GM23338 (cell line): ENCODE data around the gene NCKAP5. TPM values are rescaled to one million over a fixed set of nuclear protein-coding genes. Genes with fewer than 3 reads are reported as not detected.

Experiments
- ATAC-seq: fragments of 200-7000 bp; cut with Tn5 transposase; 3 replicates; pipeline ENCODE4 v1.9.1; 2020
- DNase-seq: peaks from one replicate; pipeline ENCODE4 v3.0.0-alpha.2; 2015; ENCODE audit warnings: low spot score
- H2AFZ ChIP-seq: fragments of 200-600 bp; sonication (generic); 2 replicates; pipeline ENCODE4 v1.8.0; 2016; ENCODE audit warnings: antibody characterized with exemption, mild to moderate bottlenecking, moderate library complexity
- H3F3A ChIP-seq: fragments of 200-600 bp; sonication (generic); replicated peaks from 2 replicates; pipeline ENCODE4 v1.8.0; 2017; ENCODE audit warnings: antibody characterized with exemption, mixed run types, low read depth
- H3K27ac ChIP-seq: fragments of 200-600 bp; sonication (generic); 2 replicates; pipeline ENCODE4 v1.6.1; 2016; ENCODE audit warnings: low read depth
- H3K27me3 ChIP-seq: fragments of 200-600 bp; sonication (generic); 2 replicates; pipeline ENCODE4 v1.8.0; 2016; ENCODE audit warnings: mild to moderate bottlenecking, mixed run types, moderate library complexity; ENCODE audit not compliant: insufficient read depth
- H3K36me3 ChIP-seq: fragments of 200-600 bp; sonication (generic); 2 replicates; pipeline ENCODE4 v1.8.0; 2016; ENCODE audit warnings: mild to moderate bottlenecking; ENCODE audit not compliant: insufficient read depth
- H3K4me1 ChIP-seq: fragments of 200-600 bp; sonication (generic); 2 replicates; pipeline ENCODE4 v1.8.0; 2016; ENCODE audit warnings: mild to moderate bottlenecking, moderate library complexity; ENCODE audit not compliant: insufficient read depth
- H3K4me2 ChIP-seq: fragments of 200-600 bp; sonication (generic); 2 replicates; pipeline ENCODE4 v1.7.1; 2017; ENCODE audit warnings: mixed run types
- H3K4me3 ChIP-seq: fragments of 200-600 bp; sonication (generic); 2 replicates; pipeline ENCODE4 v1.6.1; 2016; ENCODE audit warnings: mixed run types
- H3K79me2 ChIP-seq: fragments of 200-600 bp; sonication (generic); replicated peaks from 2 replicates; pipeline ENCODE4 v1.8.0; 2017; ENCODE audit warnings: mild to moderate bottlenecking; ENCODE audit not compliant: insufficient read depth
- H3K9me2 ChIP-seq: fragments of 200-600 bp; sonication (generic); 2 replicates; pipeline ENCODE4 v1.8.0; 2017; ENCODE audit not compliant: insufficient read depth
- H4K20me1 ChIP-seq: fragments of 200-600 bp; sonication (generic); replicated peaks from 2 replicates; pipeline ENCODE4 v1.8.0; 2017; ENCODE audit warnings: mild to moderate bottlenecking; ENCODE audit not compliant: insufficient read depth
- H3K27ac Mint-ChIP-seq: 2 replicates; pipeline ENCODE4 v1.8.0; 2020; ENCODE audit warnings: inconsistent platforms, mild to moderate bottlenecking, moderate library complexity, mixed read lengths
- H3K27me3 Mint-ChIP-seq: 3 replicates; pipeline ENCODE4 v1.8.0; 2022; ENCODE audit warnings: low read depth, mild to moderate bottlenecking, moderate library complexity, mixed read lengths, inconsistent platforms; ENCODE audit not compliant: insufficient read depth, poor library complexity
- H3K36me3 Mint-ChIP-seq: 3 replicates; pipeline ENCODE4 v1.8.0; 2021; ENCODE audit warnings: low read depth, mild to moderate bottlenecking, inconsistent platforms, moderate library complexity, mixed read lengths
- H3K4me1 Mint-ChIP-seq: 3 replicates; pipeline ENCODE4 v1.8.0; 2020; ENCODE audit warnings: mild to moderate bottlenecking, inconsistent platforms, mixed read lengths
- H3K4me3 Mint-ChIP-seq: 3 replicates; pipeline ENCODE4 v1.8.0; 2021; ENCODE audit warnings: moderate library complexity, mild to moderate bottlenecking, inconsistent platforms, mixed read lengths
- H3K9me3 Mint-ChIP-seq: 3 replicates; pipeline ENCODE4 v1.8.0; 2020; ENCODE audit warnings: moderate library complexity, mild to moderate bottlenecking, inconsistent platforms, mixed read lengths
- CREB1 ChIP-seq: fragments of 250-450 bp; sonication (Bioruptor Pico); IDR thresholded peaks from 2 replicates; pipeline ENCODE4 v1.5.0; 2020; ENCODE audit warnings: low read depth, mild to moderate bottlenecking, moderate library complexity
- ETS1 ChIP-seq: IDR thresholded peaks from 2 replicates; pipeline ENCODE4 v1.6.1; 2016; ENCODE audit warnings: antibody characterized with exemption
- EZH2 ChIP-seq: fragments of 200-600 bp; sonication (generic); IDR thresholded peaks from one replicate; pipeline ENCODE4 v1.8.0; 2017; ENCODE audit warnings: antibody characterized with exemption, mild to moderate bottlenecking, low read depth; ENCODE audit not compliant: unreplicated experiment
- EZH2phosphoT487 ChIP-seq: fragments of 200-600 bp; sonication (generic); IDR thresholded peaks from one replicate; pipeline ENCODE4 v1.8.1; 2018; ENCODE audit warnings: antibody characterized with exemption; ENCODE audit not compliant: unreplicated experiment
- JUNB ChIP-seq: IDR thresholded peaks from one replicate; pipeline ENCODE4 v1.6.1; 2016; ENCODE audit warnings: antibody characterized with exemption; ENCODE audit not compliant: unreplicated experiment
- NANOG ChIP-seq: IDR thresholded peaks from 2 replicates; pipeline ENCODE4 v1.6.1; 2016; ENCODE audit warnings: antibody characterized with exemption, borderline replicate concordance
- POLR2AphosphoS5 ChIP-seq: IDR thresholded peaks from 2 replicates; pipeline ENCODE4 v1.6.1; 2016; ENCODE audit warnings: antibody characterized with exemption, low read depth
- REST ChIP-seq: IDR thresholded peaks from one replicate; pipeline ENCODE4 v1.6.1; 2018; ENCODE audit warnings: antibody characterized with exemption; ENCODE audit not compliant: unreplicated experiment
- ZNF114 ChIP-seq: fragments of 250-450 bp; sonication (Bioruptor Pico); IDR thresholded peaks from 2 replicates; pipeline ENCODE4 v1.5.0; 2020; ENCODE audit warnings: mild to moderate bottlenecking, moderate library complexity
- ZNF331 ChIP-seq: fragments of 250-450 bp; sonication (Bioruptor Pico); IDR thresholded peaks from 2 replicates; pipeline ENCODE4 v1.5.0; 2020; ENCODE audit warnings: low read depth, mild to moderate bottlenecking, moderate library complexity
- ZNF462 ChIP-seq: fragments of 250-450 bp; sonication (Bioruptor Pico); IDR thresholded peaks from 2 replicates; pipeline ENCODE4 v1.5.0; 2020; ENCODE audit warnings: mild to moderate bottlenecking, moderate library complexity
- polyA plus RNA-seq: library from polyadenylated mRNA; unstranded; fragments of >200 nt; fragmentation: Nextera tagmentation; extraction: Ambion mirVana; gene quantifications from 2 replicates; pipeline ENCODE4 v1.2.1, GENCODE V29; 2016
- total RNA-seq: library from RNA; depleted of rRNA; stranded (reverse); fragments of >200 nt; shearing (Covaris generic); gene quantifications from 2 replicates; pipeline ENCODE4 v1.2.3, GENCODE V29; 2014

Gene NCKAP5
- total and polyA plus RNA-seq, 2 experiments from 2014 or later: 0.34 to 0.73 TPM

- TF ChIP-seq ZNF462 (CRISPR knock-in tag): no peak
- TF ChIP-seq EZH2: no peak
- no peak for TF ChIP-seq JUNB
- TF ChIP-seq ZNF331: no peak
- no peak for TF ChIP-seq REST
Measured at GRCh38 chr2:132720393-132720792, 847.9 kb downstream of the NCKAP5 start (continued).

GRCh38 chr2:132719480-132719879 is 848.8 kb downstream of the NCKAP5 start:
- Histone ChIP-seq H3K36me3 (no peaks in the 10 kb centered on the region), H3K4me3 (no peak overlapping the region), H4K20me1 (no peaks in the 10 kb centered on the region), H3K27me3 (no peaks in the 10 kb centered on the region), H3K9me2 (0 out of 2 replicates have a peak, but pooled peaks cover 3% of the 10 kb centered on the region), H3K79me2 (no peaks in the 10 kb centered on the region), H3K27ac (no peak overlapping the region), H3K4me1 (no peaks in the 10 kb centered on the region), H3F3A (no peaks in the 10 kb centered on the region), H2AFZ (no peak overlapping the region), H3K4me2 (no peak overlapping the region)
- H3K9me3 Mint-ChIP-seq: no peaks in the 10 kb centered on the region; the same call in 2 of the 3 replicates
- ATAC-seq (no peak), DNase-seq (no peak)
- no peak overlapping the region for H3K27ac Mint-ChIP-seq
- no peaks in the 10 kb centered on the region; the same call in 2 of the 3 replicates for H3K36me3 Mint-ChIP-seq
- H3K27me3 Mint-ChIP-seq: no peaks in the 10 kb centered on the region
- H3K4me3 Mint-ChIP-seq: no peak overlapping the region
- no peaks in the 10 kb centered on the region; the same call in 2 of the 3 replicates for H3K4me1 Mint-ChIP-seq
- TF ChIP-seq ZNF114: no peak
- TF ChIP-seq ZNF331: no peak
- TF ChIP-seq REST: no peak
- no peak for TF ChIP-seq JUNB
- no peak for TF ChIP-seq EZH2phosphoT487
- no peak for TF ChIP-seq POLR2AphosphoS5
- no peak for TF ChIP-seq CREB1 (CRISPR knock-in tag)
- no peak for TF ChIP-seq ETS1
- TF ChIP-seq EZH2: no peak
- TF ChIP-seq NANOG: no peak
